Right ventricle myocardium superior (tissue), 1 donor: ENCODE results near the gene BAZ2A. TPM values are rescaled to one million over a fixed set of nuclear protein-coding genes. Genes with fewer than 3 reads are reported as not detected.
A peak's percentile ranks its signal among the peaks of the same experiment; 100 is the strongest.
"Not testable (repeated sequence)": the region's sequence is repeated elsewhere in the genome, so short reads cannot be mapped to it uniquely, and the experiment has no call there.

Experiments
- ATAC-seq: fragments of 200-7000 bp; cut with Tn5 transposase; one replicate; pipeline ENCODE4 v1.9.1; 2020; ENCODE audit warnings: mild to moderate bottlenecking; ENCODE audit not compliant: poor library complexity
- DNase-seq: peaks from one replicate; pipeline ENCODE4 v3.0.0-alpha.2; 2020
- intact Hi-C: fragments of 100-400 bp; cut with DNase I; formaldehyde crosslinking; loops from one replicate; pipeline ENCODE4 v1.11.2; 2022
- long read RNA-seq: library from polyadenylated mRNA; unstranded; transcript quantifications from one replicate; pipeline ENCODE4 v2.0.0, GENCODE V29; 2021
- total RNA-seq: library from RNA; stranded (reverse); fragmentation: NEBNext Ultra II Directional; extraction: Animal tissue kit (Norgen Biotek cat#: 25700); gene quantifications from one replicate; pipeline ENCODE4 v1.2.1, GENCODE V29; 2021
- donor health status: DM: no; HTN: yes; CAD: no; lungs with severe emphysema.

The BAZ2A gene
- 28.5 TPM for total RNA-seq
- long read RNA-seq, full-length matches to known transcripts = 2 of 18 reads
- long read RNA-seq, partial matches to known transcripts = 4 of 18 reads
- long read RNA-seq, other reads (novel, unspliced or antisense) = 12 of 18 reads

DNA sequence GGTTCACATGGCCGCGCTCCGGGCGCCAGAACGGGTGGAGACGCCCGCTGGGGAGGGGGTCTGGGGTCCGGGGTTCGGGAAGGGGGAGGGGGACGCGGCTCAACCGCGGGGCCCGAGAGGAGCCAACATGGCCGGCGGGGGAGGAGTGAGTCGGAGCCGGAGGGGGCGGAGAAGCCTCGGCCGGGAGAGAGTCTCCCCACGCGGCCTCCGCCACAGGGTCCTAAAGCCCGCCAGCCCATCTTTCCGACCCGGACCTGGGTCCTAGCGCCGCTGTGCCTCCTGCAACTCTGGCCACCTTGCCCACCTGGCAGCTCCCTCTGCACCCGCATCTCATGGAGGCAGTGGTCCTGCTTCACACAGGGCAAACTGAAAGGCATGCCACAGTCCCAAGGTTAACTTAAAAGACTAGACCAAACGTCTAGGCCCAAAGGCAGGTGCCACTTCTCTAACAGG lies at the start of gene BAZ2A:
TSS of gene BAZ2A (minus strand) at position 147 of the 453 bp plus-strand sequence. CDS start 12,796 bp downstream, outside the sequence.
- peak; percentile 93 for DNase-seq
- intact Hi-C loops = loop anchor here (10.0 kb wide), 1 partner anchor 115 kb away; no protein-coding TSS in a partner anchor
- peak; percentile 89 for ATAC-seq

DNA sequence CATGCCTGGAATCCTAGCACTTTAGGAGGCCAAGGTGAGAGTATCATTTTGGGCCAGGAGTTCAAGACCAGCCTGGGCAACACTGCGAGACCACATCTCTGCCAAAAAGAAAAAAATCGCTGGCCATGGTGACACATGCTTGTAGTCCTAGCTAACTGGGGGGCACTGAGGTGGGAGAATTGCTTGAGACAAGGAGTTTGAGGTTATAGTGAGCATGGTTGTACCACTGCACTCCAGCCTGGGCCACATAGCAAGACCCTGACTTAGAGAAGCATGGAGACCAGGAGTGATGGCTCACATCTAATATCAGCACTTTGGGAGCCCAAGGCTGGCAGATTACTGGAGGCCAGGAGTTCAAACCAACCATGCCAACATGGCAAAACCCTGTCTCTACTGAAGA lies 48.7 kb upstream of the BAZ2A start:
- ATAC-seq = no peak
- DNase-seq = no peak
- intact Hi-C loops = no loop called here

DNA sequence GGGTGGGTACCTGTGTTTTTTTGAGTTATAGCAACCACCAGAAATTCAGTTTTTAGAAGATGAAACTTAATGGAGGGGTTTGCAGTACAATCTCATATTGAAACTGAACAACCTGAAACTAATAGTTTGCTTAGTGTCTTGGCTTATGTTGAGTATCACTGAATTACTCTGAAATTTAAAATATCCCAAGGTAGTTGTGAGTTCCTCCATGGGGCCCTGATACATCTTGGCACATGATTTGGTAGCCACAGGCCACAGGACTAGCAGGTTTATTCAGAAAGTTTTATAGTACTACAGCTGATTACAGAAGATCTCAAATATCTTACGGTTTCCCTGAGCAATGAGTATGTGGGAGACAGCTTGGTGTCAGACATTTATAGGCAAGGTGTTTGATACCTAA lies 47.6 kb upstream of the BAZ2A start:
- intact Hi-C loops = no loop called here
- no peak for DNase-seq
- ATAC-seq = no peak

DNA sequence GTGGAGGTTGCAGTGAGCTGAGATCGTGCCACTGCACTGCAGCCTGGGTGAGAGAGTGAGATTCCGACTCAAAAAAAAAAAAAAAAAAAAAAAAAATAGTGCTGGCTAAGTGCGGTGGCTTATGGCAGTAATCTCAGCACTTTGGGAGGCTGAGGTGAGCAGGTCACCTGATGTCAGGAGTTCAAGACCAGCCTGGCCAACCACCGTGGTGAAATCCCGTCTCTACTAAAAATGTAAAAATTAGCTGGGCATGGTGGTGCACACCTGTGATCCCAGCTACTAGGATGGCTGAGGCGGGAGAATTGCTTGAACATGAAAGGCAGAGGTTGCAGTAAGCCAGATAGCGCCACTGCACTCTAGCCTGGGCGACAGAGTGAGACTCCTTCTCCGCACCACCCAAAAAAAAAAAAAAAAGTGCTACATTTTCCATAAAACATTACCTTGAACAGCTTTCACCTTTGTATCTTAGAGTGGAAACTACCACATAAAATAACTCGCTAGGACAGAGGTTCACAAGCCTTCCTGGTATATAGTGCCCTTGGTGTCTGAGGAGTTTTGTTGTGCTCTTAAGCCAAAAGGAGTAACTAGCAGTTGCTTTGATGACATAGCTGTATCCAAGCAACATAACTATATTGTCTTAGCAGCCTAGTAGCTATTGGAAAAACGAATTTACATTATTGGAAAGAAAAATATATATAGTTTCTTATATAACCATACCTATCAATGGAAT lies 46.9 kb upstream of the BAZ2A start:
- ATAC-seq (peak; percentile 37), DNase-seq (no peak)
- intact Hi-C loops = no loop called here

DNA sequence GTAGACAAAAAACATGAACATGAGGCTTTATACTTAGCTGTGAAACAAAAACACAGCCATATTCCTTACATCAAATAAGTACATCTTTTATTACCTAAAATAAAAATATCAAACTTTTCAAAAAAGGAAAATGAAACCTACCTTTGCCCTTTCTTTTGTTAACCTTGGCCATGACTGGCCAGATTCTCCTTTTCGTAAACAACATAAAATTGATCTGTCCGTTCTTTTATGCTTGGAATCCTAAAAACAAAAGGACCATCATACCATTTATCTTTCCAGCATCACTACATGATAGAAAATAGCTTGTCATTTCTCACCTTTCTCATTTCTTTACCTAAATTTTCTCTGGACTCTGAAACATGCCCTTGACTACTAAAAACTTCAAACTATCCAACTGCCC lies 41.5 kb upstream of the BAZ2A start:
- ATAC-seq (no peak), DNase-seq (no peak)
- intact Hi-C loops = no loop called here

DNA sequence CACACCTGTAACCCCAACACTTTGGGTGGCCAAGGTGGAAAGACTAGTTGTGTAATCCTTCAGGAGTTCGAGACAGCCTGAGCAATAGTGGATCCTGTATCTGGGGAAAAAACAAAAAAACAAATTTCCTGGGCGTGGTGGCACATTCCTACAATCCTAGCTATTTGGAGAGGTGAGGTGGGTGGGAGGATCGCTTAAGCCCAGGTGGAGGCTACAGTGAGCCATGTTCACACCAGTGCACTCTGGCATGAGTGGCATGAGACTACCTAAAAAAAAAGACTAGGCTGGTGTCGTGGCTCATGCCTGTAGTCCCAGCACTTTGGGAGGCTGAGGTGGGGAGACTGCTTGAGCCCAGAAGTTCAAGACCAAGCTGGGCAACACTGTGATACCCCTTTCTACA lies 40.7 kb upstream of the BAZ2A start:
- ATAC-seq (no peak), DNase-seq (no peak)
- intact Hi-C loops = no loop called here

DNA sequence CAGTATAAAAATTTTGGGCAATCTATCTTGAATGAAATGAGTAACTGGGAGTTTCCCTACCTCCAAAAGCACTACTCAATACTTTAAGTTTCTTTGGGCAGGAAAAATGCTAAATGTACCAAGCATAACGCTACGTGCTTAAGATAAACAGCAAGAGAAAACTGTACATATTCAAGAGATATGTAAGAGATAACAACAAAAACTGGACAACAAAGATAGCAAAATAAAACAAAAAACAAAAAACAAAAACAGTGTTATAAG lies 38.0 kb upstream of the BAZ2A start:
- intact Hi-C loops = no loop called here
- ATAC-seq = no peak

DNA sequence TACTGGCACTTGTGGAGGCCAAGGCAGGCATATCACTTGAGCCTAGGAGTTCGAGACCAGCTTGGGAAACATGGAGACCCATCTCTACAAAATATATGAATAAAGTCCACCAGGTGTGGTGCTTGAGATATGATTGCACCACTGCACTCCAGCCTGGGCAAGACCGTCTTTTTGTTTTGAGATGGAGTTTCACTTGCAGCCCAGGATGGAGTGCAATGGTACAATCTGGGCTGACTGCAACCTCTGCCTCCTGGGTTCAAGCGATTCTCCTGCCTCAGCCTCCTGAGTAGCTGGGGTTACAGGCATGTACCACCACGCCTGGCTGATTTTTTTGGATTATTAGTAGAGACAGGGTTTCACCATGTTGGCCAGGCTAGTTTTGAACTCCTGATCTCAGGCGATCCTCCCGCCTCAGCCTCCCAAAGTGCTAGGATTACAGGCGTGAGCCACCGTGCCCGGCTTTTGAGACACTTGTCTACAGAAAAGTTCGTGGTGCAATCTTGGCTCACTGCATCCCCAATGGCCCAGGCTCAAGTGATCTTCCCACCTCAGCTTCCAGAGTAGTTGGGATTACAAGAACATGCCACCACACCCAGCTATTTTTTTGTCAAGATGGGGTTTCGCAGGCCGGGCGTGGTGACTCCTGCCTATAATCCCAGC lies 32.0 kb upstream of the BAZ2A start:
- ATAC-seq (no peak), DNase-seq (no peak)
- intact Hi-C loops = no loop called here

More for the DNA sequence above, 38.0 kb upstream of the BAZ2A start:
- no peak for DNase-seq

DNA sequence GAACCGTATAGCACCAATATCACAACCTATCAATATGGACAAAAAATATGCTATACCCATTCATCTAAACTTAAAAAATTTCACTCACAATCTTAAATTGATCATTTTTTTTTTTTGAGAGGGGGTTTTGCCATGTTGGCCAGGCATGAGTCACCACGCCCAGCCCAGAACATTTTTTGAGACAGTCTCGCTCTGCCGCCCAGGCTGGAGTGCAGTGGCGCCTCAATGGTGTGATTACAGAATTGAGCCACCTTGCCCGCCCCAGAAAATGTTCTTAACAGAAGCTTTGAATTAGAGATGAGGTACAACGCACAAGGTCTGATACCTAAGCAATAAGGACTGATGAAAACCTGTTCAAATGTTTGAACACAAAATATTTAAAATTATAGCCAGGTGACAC lies 31.4 kb upstream of the BAZ2A start:
- no peak for DNase-seq
- intact Hi-C loops = no loop called here
- no peak for ATAC-seq

DNA sequence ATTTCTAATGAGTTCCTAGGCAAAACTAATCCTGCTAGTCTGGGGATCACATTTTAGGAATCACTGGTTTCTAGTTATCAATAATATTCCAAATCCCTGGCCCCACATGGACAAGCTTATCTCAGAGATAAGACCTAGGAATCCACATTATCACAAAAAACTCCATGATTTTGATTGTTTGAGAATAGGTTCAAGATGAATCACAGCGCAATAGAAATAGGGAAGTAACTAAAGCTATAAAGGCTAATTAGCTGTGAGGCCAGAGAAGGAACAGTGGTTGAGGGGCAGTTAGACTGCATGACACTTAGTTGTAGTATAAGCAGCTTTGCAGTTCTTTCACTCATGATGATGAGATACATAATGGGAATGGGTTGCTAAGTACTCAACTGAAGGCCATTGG lies 28.8 kb upstream of the BAZ2A start:
- DNase-seq (no peak), ATAC-seq (no peak)
- intact Hi-C loops = no loop called here

DNA sequence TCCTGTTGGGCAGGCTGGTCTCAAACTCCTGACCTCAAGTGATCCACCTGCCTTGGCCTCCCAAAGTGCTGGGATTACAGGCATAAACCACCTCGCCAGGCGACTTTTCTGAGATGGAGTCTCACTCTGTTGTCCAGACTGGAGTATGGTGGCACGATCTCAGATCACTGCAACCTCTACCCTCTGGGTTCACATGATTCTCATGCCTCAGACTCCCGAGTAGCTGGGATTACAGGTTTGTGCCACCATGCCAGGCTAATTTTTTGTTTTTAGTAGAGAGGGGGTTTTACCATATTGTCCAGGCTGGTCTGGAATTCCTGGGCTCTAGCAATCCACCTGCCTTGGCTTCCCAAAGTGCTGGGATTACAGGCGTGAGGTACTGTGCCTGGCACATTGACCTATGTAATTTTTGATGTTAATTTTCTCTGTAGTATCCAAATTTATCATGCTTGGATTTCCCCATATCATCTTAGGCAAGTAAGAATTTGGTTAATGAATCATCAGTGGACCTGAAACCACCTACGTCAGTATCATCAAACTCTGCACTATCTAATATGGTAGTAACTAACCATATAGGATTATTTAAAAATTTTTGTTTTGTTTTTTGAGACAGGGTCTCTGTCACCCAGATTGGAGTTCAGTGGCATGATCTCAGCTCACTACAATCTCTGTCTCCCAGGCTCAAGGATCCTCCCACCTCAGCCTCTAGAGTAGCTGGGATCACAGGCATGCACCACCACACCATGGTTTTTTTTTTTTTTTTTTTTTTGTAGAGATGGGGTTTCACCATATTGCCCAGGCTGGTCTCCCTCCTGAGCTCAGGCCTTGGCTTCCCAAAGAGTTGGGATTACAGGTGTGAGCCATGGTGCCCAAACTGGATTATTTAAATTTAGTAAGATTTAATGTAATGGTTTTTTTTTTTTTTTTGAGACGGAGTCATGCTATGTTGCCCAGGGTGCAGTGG lies 27.6 kb upstream of the BAZ2A start:
- no peak for ATAC-seq
- DNase-seq = no peak
- intact Hi-C loops = no loop called here

DNA sequence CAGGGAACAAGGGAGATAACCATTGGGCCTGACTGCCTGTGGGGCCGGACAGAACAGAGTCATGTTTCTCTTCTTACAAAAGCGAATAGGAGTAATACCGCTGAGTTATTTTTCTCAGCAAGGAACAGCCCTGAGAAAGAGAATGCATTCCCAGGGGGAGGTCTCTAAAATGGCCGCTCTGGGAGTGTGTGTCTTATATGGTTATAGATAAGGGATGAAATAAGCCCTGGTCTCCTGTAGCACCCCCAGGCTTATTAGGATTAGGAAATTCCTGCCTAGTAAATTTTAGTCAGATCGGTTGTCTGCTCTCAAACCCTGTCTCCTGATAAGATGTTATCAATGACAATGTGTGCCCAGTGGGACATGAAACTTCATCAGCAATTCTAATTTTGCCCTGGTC lies 23.7 kb upstream of the BAZ2A start:
- intact Hi-C loops, DNase-seq, ATAC-seq: not testable (repeated sequence)

DNA sequence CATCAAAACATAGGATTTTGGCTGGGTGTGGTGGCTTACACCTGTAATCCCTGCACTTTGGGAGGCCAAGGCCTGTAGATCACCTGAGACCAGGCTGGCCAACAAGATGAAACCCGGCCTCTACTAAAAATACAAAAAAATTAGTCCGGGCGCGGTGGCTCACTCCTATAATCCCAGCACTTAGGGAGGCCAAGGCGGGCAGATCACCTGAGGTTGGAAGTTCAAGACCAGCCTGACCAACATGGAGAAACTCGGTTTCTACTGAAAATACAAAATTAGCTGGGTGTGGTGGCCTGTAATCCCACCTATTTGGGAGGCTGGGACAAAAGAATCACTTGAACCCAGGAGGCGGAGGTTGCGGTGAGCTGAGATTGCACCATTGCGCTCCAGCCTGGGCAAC lies 17.9 kb upstream of the BAZ2A start:
- intact Hi-C loops, ATAC-seq, DNase-seq: not testable (repeated sequence)

DNA sequence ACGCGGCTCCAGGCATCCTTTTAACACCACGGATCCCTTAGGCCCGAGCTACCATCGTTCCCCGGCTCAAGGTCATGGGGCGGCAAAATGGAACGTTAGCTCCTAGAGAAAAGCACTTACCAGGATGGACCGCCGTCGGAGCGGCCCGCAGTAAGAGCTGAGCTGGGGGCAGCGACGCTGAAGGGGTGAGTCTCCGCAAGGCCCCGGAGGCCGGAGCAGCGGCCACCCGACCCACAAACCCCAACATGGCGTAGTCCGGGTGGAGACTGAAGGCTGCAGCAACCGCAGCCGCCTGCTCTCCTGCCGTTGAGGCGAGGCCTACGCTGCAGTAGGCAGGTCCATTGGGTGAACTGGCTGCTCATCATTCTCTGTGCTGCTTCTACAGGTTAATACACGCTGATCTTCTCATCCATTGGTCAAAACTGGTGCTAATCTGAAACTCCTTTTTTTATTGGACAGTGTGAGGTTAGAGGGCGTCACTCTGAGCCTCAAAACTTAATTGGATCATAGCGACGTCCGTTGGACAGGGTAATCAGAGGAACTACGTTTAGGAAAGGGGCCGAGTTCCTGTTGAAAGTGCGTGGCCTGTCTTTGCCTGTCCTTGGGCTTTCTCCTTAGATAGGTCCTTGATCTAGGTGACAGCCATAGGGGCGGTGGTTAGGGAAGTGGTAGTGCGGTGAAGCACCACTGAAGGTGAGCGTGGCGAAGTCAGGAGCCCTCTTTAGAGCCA lies 15.8 kb upstream of the BAZ2A start, which contains the start of gene ATP5F1B:
TSS of gene ATP5F1B (minus strand) at position 268 of the 730 bp plus-strand sequence. CDS start at position 247, 21 bp downstream.
- intact Hi-C loops = loop anchor here (2.0 kb wide), 1 partner anchor 75 kb away; no protein-coding TSS in a partner anchor
- peak; percentile 98 for ATAC-seq
- DNase-seq = peak; percentile 97

DNA sequence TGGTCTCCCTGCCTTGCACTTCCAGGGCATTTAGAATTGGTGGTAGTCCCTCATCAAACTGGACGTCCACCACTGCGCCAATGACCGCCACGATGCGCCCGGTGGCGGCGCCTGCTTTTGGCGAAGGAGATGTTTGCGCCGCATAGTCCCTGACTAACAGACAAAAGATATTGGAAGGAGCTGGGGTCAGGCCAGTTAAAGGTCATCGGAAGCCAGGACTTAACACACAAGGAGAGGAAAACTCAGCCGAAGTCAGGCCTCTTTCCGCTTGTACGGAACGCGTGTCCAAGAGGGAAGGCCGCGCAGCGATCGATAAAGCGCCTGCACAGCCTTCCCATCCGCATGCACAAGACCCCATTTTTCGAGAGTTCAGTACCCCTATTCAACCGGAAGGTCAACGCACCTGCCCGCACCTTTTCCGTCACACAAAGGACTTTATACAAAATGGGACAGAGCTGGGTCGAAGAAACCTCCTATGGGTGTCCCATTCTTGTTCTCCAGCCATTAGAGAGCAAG lies 15.1 kb upstream of the BAZ2A start:
- intact Hi-C loops = no loop called here
- ATAC-seq (peak; percentile 26), DNase-seq (peak; percentile 52)

DNA sequence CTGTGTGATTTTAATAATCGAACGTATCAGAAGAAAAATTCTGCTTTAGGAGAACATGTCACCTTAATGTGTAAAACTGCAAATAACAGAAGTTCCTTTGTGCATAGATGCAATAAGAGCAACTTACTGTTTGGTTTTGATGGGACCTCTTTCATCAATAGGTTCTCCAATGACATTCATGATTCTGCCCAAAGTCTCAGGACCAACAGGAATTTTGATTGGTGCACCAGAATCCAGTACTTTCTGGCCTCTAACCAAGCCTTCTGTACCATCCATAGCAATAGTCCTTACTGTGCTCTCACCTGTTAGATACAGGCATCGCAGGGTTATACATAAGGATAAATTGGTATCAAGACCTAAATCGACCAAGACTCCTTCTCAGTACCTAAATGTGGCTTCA lies 14.5 kb upstream of the BAZ2A start:
- no peak for ATAC-seq
- intact Hi-C loops = no loop called here
- no peak for DNase-seq

DNA sequence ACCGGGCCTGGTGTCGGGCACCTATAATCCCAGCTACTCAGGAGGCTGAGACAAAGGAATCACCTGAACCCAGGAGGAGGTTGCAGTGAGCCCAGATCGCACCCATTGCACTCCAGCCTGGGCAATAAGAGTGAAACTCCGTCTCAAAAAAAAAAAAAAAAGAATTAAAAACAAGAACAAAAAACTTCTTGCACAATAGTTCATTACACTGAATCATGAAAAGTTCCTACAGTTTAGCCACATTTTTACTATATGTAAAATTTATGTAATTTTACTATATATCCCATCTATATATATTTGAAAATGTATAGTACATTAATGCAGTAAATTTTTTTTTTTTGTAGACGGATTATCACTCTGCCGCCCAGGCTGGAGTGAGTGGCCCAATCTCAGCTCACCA lies 11.1 kb upstream of the BAZ2A start:
- ATAC-seq (no peak), DNase-seq (no peak)
- intact Hi-C loops = no loop called here

DNA sequence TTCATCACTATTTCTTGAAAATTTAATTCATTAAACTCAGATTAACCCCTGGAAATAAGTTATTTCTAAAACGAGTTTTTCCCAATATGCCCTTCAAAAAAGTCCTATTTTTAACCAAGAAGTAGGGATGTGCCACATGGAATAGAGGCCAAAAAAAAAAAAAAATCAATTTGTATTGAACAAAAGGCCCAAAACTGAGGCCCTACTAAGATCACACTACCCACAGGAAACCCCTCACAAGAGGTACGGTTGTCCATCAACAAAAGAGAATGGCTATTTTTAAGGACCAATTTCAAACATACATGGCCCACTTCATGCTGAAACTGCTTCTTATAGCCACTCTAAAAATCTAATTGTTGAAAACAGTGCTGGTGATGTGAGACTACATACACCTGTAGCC lies 7.5 kb upstream of the BAZ2A start:
- intact Hi-C loops = loop anchor here (10.0 kb wide), 1 partner anchor 123 kb away; no protein-coding TSS in a partner anchor
- DNase-seq = no peak
- no peak for ATAC-seq
